ENCODE measurements around the gene AOC3. TPM values are rescaled to one million over a fixed set of nuclear protein-coding genes. Genes with fewer than 3 reads are reported as not detected.

The AOC3 gene, protein sequence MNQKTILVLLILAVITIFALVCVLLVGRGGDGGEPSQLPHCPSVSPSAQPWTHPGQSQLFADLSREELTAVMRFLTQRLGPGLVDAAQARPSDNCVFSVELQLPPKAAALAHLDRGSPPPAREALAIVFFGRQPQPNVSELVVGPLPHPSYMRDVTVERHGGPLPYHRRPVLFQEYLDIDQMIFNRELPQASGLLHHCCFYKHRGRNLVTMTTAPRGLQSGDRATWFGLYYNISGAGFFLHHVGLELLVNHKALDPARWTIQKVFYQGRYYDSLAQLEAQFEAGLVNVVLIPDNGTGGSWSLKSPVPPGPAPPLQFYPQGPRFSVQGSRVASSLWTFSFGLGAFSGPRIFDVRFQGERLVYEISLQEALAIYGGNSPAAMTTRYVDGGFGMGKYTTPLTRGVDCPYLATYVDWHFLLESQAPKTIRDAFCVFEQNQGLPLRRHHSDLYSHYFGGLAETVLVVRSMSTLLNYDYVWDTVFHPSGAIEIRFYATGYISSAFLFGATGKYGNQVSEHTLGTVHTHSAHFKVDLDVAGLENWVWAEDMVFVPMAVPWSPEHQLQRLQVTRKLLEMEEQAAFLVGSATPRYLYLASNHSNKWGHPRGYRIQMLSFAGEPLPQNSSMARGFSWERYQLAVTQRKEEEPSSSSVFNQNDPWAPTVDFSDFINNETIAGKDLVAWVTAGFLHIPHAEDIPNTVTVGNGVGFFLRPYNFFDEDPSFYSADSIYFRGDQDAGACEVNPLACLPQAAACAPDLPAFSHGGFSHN
- polyA plus RNA-seq (2013, experiment 1 of 2) = 0.56 TPM
- polyA plus RNA-seq (2013, experiment 2 of 2) = 0.66 TPM

DNA sequence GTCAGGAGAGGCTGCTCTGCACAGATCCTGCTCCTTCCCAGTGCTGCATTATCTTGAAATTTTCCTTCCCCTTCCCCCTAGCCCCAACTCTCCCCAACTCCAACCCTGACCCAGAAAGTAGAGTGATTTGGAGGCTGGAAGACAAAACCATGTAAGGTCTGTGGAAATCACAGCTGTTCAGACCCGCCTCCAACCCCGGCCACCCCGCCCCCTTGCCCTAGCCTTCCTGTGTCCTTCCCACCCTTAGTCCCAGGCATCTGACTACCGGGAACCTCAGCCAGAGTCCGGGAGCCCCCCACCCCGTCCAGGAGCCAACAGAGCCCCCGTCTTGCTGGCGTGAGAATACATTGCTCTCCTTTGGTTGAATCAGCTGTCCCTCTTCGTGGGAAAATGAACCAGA is at the start of gene AOC3:
TSS of gene AOC3 (plus strand) at position 246 of the 400 bp plus-strand sequence. CDS start at position 391, 145 bp downstream.
- no peak within 1 kb of the TSS for H3K4ac ChIP-seq (ENCODE audit: low read depth, low read length)
- no peaks in the 10 kb centered on the region for H3K79me1 ChIP-seq (ENCODE audit: low read length)
- H3K79me2 ChIP-seq (ENCODE audit: control insufficient read depth, insufficient read depth, low read length) = no peaks in the 10 kb centered on the region
- no CpG with 5 or more reads among the region's 9 CpGs for WGBS (ENCODE audit: extremely low coverage, insufficient coverage, low lambda C conversion rate)
- H2BK15ac ChIP-seq (replicated peaks; ENCODE audit: low read depth) = no peak within 1 kb of the TSS
- no peak within 1 kb of the TSS for H3K23ac ChIP-seq (ENCODE audit: low read length)
- no peak within 1 kb of the TSS for H3K9ac ChIP-seq (ENCODE audit: low read length)
- H3K18ac ChIP-seq (ENCODE audit: low read length) = no peak within 1 kb of the TSS
- no peak within 1 kb of the TSS for H4K5ac ChIP-seq (ENCODE audit: low read length)
- H3K4me3 ChIP-seq (ENCODE audit: low read length) = no peak within 1 kb of the TSS
- no peaks in the 10 kb centered on the region for H3K27me3 ChIP-seq (ENCODE audit: insufficient read depth, low read length, poor library complexity)
- H2BK120ac ChIP-seq (ENCODE audit: low read depth, low read length) = no peak within 1 kb of the TSS
- no peak for DNase-seq
- H2BK5ac ChIP-seq (ENCODE audit: low read length) = no peak within 1 kb of the TSS
- no peak within 1 kb of the TSS for H3K56ac ChIP-seq (ENCODE audit: low read length)
- no peaks in the 10 kb centered on the region for H3K36me3 ChIP-seq (ENCODE audit: control insufficient read depth, insufficient read depth, low read length)
- no peak within 1 kb of the TSS for H4K8ac ChIP-seq (ENCODE audit: low read depth, low read length)
- H2AK5ac ChIP-seq (ENCODE audit: low read length) = no peak within 1 kb of the TSS
- H3K4me1 ChIP-seq (ENCODE audit: control insufficient read depth, low read depth, low read length) = no peaks in the 10 kb centered on the region
- H3K27ac ChIP-seq (ENCODE audit: low read depth, low read length) = no peak within 1 kb of the TSS
- H3K4me2 ChIP-seq (ENCODE audit: low read length) = no peak within 1 kb of the TSS

DNA sequence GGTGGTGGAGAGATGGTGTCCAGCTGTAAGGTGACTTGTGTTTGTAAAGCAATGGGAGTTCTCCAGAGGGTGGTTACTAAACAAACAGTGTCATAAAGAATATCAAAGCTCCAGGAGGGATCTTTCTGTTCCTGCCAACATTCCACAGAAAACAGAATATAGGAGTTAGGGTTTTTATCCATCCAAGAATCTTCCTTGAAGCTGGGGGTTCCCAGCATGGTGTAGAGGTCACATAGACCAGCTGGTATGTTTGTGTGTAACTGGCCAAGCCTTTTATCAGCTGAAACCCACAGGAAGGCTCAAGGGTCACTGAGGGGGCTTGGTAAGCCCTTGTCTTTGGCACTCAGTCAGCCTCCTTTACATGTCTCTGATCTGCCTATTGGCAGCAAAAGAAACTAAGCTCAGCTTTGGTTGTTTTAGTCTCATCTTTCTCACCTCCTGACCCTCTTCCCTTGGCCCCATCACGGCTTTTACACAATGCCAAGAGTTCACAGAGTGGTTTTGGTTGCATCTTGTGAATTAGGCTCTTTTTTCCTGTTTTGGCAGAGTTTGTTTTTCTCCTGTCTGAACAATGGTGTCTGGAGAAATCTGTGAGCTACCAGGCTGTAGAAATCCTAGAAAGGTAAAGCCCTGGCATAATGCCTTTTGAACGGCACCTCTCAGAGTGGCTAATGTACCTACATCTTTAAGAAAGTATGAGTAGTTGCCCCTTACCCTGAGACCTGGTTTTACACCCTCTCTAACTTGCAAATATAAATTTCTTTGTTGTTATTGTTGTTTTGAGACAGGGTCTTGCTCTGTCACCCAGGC is 47.7 kb upstream of the AOC3 start:
- Histone ChIP-seq H4K8ac (ENCODE audit: low read depth, low read length) (no peak overlapping the region), H3K27me3 (ENCODE audit: insufficient read depth, low read length, poor library complexity) (no peaks in the 10 kb centered on the region), H3K4me3 (ENCODE audit: low read length) (no peak overlapping the region), H3K18ac (ENCODE audit: low read length) (no peak overlapping the region), H3K79me1 (ENCODE audit: low read length) (no peaks in the 10 kb centered on the region), H2BK5ac (ENCODE audit: low read length) (no peak overlapping the region), H3K36me3 (ENCODE audit: control insufficient read depth, insufficient read depth, low read length) (no peaks in the 10 kb centered on the region), H3K4me1 (ENCODE audit: control insufficient read depth, low read depth, low read length) (no peaks in the 10 kb centered on the region), H2BK15ac (replicated peaks; ENCODE audit: low read depth) (no peak overlapping the region), H3K27ac (ENCODE audit: low read depth, low read length) (no peak overlapping the region), H3K23ac (ENCODE audit: low read length) (no peak overlapping the region), H4K5ac (ENCODE audit: low read length) (no peak overlapping the region), H2AK5ac (ENCODE audit: low read length) (no peak overlapping the region), H3K4ac (ENCODE audit: low read depth, low read length) (no peak overlapping the region), H3K79me2 (ENCODE audit: control insufficient read depth, insufficient read depth, low read length) (no peaks in the 10 kb centered on the region), H3K56ac (ENCODE audit: low read length) (no peak overlapping the region), H2BK120ac (ENCODE audit: low read depth, low read length) (no peak overlapping the region), H3K9ac (ENCODE audit: low read length) (no peak overlapping the region), H3K4me2 (ENCODE audit: low read length) (no peak overlapping the region)
- DNase-seq = no peak
- no CpG with 5 or more reads among the region's 2 CpGs for WGBS (ENCODE audit: extremely low coverage, insufficient coverage, low lambda C conversion rate)

DNA sequence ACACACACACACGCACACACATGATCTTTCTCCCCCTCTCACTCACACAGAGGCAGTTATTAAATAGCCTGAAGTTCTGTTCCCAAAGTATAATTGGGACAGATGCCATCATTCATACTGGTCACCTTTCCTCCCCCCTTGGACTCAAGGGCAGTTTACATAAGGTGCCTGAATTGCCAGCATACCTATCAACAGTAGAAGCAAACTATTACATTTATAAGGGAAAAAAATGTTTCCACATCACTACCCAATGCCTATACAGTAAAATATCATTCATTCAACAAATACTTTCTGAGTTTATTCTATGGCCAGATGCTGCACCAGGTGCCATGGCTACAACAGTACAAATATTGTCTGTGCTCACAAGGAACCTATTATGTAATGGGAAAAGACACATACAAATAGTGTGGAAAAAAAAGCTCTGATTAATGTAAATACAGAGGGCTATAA is 46.1 kb upstream of the AOC3 start:
- Histone ChIP-seq H3K56ac (ENCODE audit: low read length) (no peak overlapping the region), H3K23ac (ENCODE audit: low read length) (no peak overlapping the region), H3K27ac (ENCODE audit: low read depth, low read length) (no peak overlapping the region), H3K4ac (ENCODE audit: low read depth, low read length) (no peak overlapping the region), H3K18ac (ENCODE audit: low read length) (no peak overlapping the region), H3K79me2 (ENCODE audit: control insufficient read depth, insufficient read depth, low read length) (no peaks in the 10 kb centered on the region), H3K9ac (ENCODE audit: low read length) (no peak overlapping the region), H2BK15ac (replicated peaks; ENCODE audit: low read depth) (no peak overlapping the region), H3K36me3 (ENCODE audit: control insufficient read depth, insufficient read depth, low read length) (no peaks in the 10 kb centered on the region), H2BK120ac (ENCODE audit: low read depth, low read length) (no peak overlapping the region), H2AK5ac (ENCODE audit: low read length) (no peak overlapping the region), H3K27me3 (ENCODE audit: insufficient read depth, low read length, poor library complexity) (no peaks in the 10 kb centered on the region), H3K4me2 (ENCODE audit: low read length) (no peak overlapping the region), H4K8ac (ENCODE audit: low read depth, low read length) (no peak overlapping the region), H3K4me3 (ENCODE audit: low read length) (no peak overlapping the region), H4K5ac (ENCODE audit: low read length) (no peak overlapping the region), H2BK5ac (ENCODE audit: low read length) (no peak overlapping the region), H3K4me1 (ENCODE audit: control insufficient read depth, low read depth, low read length) (no peaks in the 10 kb centered on the region), H3K79me1 (ENCODE audit: low read length) (no peaks in the 10 kb centered on the region)
- no CpG with 5 or more reads among the region's 1 CpG for WGBS (ENCODE audit: extremely low coverage, insufficient coverage, low lambda C conversion rate)
- no peak for DNase-seq

DNA sequence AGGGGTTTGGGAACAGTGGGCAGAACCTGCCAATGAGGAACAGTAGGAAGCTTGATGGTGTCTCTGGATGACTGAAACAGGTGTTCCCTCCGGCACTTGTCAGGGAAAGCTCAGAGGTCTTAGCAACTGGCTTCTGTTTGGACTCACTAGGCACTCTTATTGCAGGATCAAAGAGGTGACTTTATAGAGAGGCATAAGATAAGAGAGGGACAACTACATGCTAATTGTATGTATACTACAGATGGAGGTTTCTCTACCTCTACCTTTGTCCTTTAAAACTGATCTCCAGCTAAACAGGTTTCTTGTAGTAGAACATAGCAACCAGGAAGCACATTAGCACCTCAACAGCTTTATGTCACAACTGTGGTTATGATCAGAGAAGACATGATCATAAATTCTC is 44.8 kb upstream of the AOC3 start:
- Histone ChIP-seq H2AK5ac (ENCODE audit: low read length) (no peak overlapping the region), H3K79me2 (ENCODE audit: control insufficient read depth, insufficient read depth, low read length) (no peaks in the 10 kb centered on the region), H3K23ac (ENCODE audit: low read length) (no peak overlapping the region), H3K27ac (ENCODE audit: low read depth, low read length) (no peak overlapping the region), H3K9ac (ENCODE audit: low read length) (no peak overlapping the region), H3K27me3 (ENCODE audit: insufficient read depth, low read length, poor library complexity) (no peaks in the 10 kb centered on the region), H2BK5ac (ENCODE audit: low read length) (no peak overlapping the region), H3K4me1 (ENCODE audit: control insufficient read depth, low read depth, low read length) (no peaks in the 10 kb centered on the region), H3K4me2 (ENCODE audit: low read length) (no peak overlapping the region), H3K4ac (ENCODE audit: low read depth, low read length) (no peak overlapping the region), H3K79me1 (ENCODE audit: low read length) (no peaks in the 10 kb centered on the region), H2BK120ac (ENCODE audit: low read depth, low read length) (no peak overlapping the region), H2BK15ac (replicated peaks; ENCODE audit: low read depth) (no peak overlapping the region), H3K4me3 (ENCODE audit: low read length) (no peak overlapping the region), H4K8ac (ENCODE audit: low read depth, low read length) (no peak overlapping the region), H3K56ac (ENCODE audit: low read length) (no peak overlapping the region), H3K18ac (ENCODE audit: low read length) (no peak overlapping the region), H4K5ac (ENCODE audit: low read length) (no peak overlapping the region), H3K36me3 (ENCODE audit: control insufficient read depth, insufficient read depth, low read length) (no peaks in the 10 kb centered on the region)
- no CpG with 5 or more reads among the region's 1 CpG for WGBS (ENCODE audit: extremely low coverage, insufficient coverage, low lambda C conversion rate)
- DNase-seq = no peak

DNA sequence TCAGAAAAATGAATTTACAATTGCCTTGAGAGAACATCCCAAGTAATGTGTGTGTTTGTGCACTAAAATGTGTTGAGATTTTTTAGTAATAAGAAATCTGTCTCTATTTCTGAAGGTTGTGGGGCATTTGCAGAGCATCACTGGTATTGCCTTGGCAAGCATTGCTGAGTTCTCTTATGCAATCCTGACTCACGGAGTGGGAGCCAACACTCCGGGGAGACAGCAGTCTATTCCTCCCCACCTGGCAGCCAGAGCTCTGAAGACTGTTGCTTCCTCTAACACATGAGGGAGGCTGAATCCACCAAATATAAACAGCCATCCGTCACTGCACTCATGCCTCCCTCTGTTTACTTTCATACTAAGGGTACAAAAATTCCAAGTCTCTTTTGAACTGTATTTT is 41.7 kb upstream of the AOC3 start:
- H2BK15ac ChIP-seq (replicated peaks; ENCODE audit: low read depth) = no peak overlapping the region
- H3K36me3 ChIP-seq (ENCODE audit: control insufficient read depth, insufficient read depth, low read length) = peaks cover 4% of the 10 kb centered on the region
- H3K27ac ChIP-seq (ENCODE audit: low read depth, low read length) = no peak overlapping the region
- no peak overlapping the region for H2BK5ac ChIP-seq (ENCODE audit: low read length)
- no peaks in the 10 kb centered on the region for H3K79me1 ChIP-seq (ENCODE audit: low read length)
- H2BK120ac ChIP-seq (ENCODE audit: low read depth, low read length) = no peak overlapping the region
- H3K79me2 ChIP-seq (ENCODE audit: control insufficient read depth, insufficient read depth, low read length) = no peaks in the 10 kb centered on the region
- no CpG with 5 or more reads among the region's 3 CpGs for WGBS (ENCODE audit: extremely low coverage, insufficient coverage, low lambda C conversion rate)
- no peak overlapping the region for H3K18ac ChIP-seq (ENCODE audit: low read length)
- no peak overlapping the region for H3K4me2 ChIP-seq (ENCODE audit: low read length)
- H3K27me3 ChIP-seq (ENCODE audit: insufficient read depth, low read length, poor library complexity) = no peaks in the 10 kb centered on the region
- no peak overlapping the region for H4K8ac ChIP-seq (ENCODE audit: low read depth, low read length)
- no peak for DNase-seq
- H2AK5ac ChIP-seq (ENCODE audit: low read length) = no peak overlapping the region
- H3K4me1 ChIP-seq (ENCODE audit: control insufficient read depth, low read depth, low read length) = no peaks in the 10 kb centered on the region
- no peak overlapping the region for H3K4ac ChIP-seq (ENCODE audit: low read depth, low read length)
- no peak overlapping the region for H3K9ac ChIP-seq (ENCODE audit: low read length)
- no peak overlapping the region for H4K5ac ChIP-seq (ENCODE audit: low read length)
- H3K23ac ChIP-seq (ENCODE audit: low read length) = no peak overlapping the region
- H3K4me3 ChIP-seq (ENCODE audit: low read length) = no peak overlapping the region
- H3K56ac ChIP-seq (ENCODE audit: low read length) = no peak overlapping the region

All from mesendoderm (in vitro differentiated cells).